ENCODE data around the gene PGAM1. TPM values are rescaled to one million over a fixed set of nuclear protein-coding genes. Genes with fewer than 3 reads are reported as not detected.
A peak's percentile ranks its signal among the peaks of the same experiment; 100 is the strongest.
"Not testable (repeated sequence)": the region's sequence is repeated elsewhere in the genome, so short reads cannot be mapped to it uniquely, and the experiment has no call there.

The PGAM1 gene
- total RNA-seq, 4 donors from 2014 or later, result 157 to 269 (median 191) TPM

GRCh38 chr10:97466755-97467154, 40.8 kb downstream of the PGAM1 start:
- intact Hi-C loops (cut with DNase I), result loop anchor here (5.0 kb wide), 1 partner anchor 86 kb away; no protein-coding TSS in a partner anchor
- Histone ChIP-seq H3K9me3 (no peaks in the 10 kb centered on the region), H3K27me3 (no peaks in the 10 kb centered on the region), H3K27ac (peak overlapping the region in 1 of 3 donors; percentile 38), H3K36me3 (peaks cover 72 to 74% of the 10 kb centered on the region in 2 donors), H3K4me3 (replicated peaks in 1 of 3) (no peak overlapping the region), H3K4me1 (no peaks in the 10 kb centered on the region)
- DNase-seq, result no peak
- whole genome bisulfite sequencing, 2 donors, result 91 to 97% methylated on average over 4 of the region's 4 CpGs
- no peak for TF ChIP-seq POLR2A (IDR thresholded peaks at IDR 0.05)
- no peak for TF ChIP-seq CTCF (IDR thresholded peaks at IDR 0.05)

GRCh38 chr10:97468162-97468561, 42.2 kb downstream of the PGAM1 start:
- H3K36me3 ChIP-seq, result peaks cover 60 to 62% of the 10 kb centered on the region in 2 donors
- WGBS, 2 donors, result 82 to 86% methylated on average over 3 of the region's 3 CpGs

GRCh38 chr10:97468781-97469180, 42.8 kb downstream of the PGAM1 start:
- H3K4me3 ChIP-seq (replicated peaks in 1 of 3); H3K4me1 ChIP-seq; H3K9me3 ChIP-seq; H3K27me3 ChIP-seq; DNase-seq; H3K27ac ChIP-seq: not testable (repeated sequence)
- 90 to 95% methylated on average over 11 of the region's 12 CpGs for WGBS, 2 donors
- intact Hi-C loops (cut with DNase I), result loop anchor here (5.0 kb wide), 1 partner anchor 84 kb away; no protein-coding TSS in a partner anchor
- peaks cover 58 to 64% of the 10 kb centered on the region in 2 donors for H3K36me3 ChIP-seq

More at GRCh38 chr10:97468162-97468561, 42.2 kb downstream of the PGAM1 start:
- intact Hi-C loops (cut with DNase I), result loop anchor here (5.0 kb wide), 1 partner anchor 84 kb away; no protein-coding TSS in a partner anchor
- Histone ChIP-seq H3K27ac (no peak overlapping the region), H3K4me3 (replicated peaks in 1 of 3) (no peak overlapping the region), H3K4me1 (no peaks in the 10 kb centered on the region), H3K9me3 (no peaks in the 10 kb centered on the region), H3K27me3 (no peaks in the 10 kb centered on the region)
- no peak for TF ChIP-seq POLR2A (IDR thresholded peaks at IDR 0.05)
- TF ChIP-seq CTCF (IDR thresholded peaks at IDR 0.05), result no peak
- no peak for DNase-seq

GRCh38 chr10:97474918-97475317, 48.9 kb downstream of the PGAM1 start:
- intact Hi-C loops (cut with DNase I), result no loop called here
- TF ChIP-seq POLR2A (IDR thresholded peaks at IDR 0.05), result no peak
- no peak for TF ChIP-seq CTCF (IDR thresholded peaks at IDR 0.05)
- Histone ChIP-seq H3K4me3 (replicated peaks in 1 of 3) (no peak overlapping the region), H3K36me3 (peaks cover 40 to 42% of the 10 kb centered on the region in 2 donors), H3K4me1 (no peaks in the 10 kb centered on the region), H3K27ac (no peak overlapping the region), H3K9me3 (no peaks in the 10 kb centered on the region), H3K27me3 (no peaks in the 10 kb centered on the region)
- WGBS, 2 donors, result 97% methylated on average over 4 of the region's 4 CpGs
- no peak for DNase-seq

GRCh38 chr10:97475936-97476594, 50.1 kb downstream of the PGAM1 start:
- intact Hi-C loops (cut with DNase I), result no loop called here
- 60 to 70% methylated on average over 2 of the region's 2 CpGs for WGBS, 2 donors
- Histone ChIP-seq H3K9me3 (no peaks in the 10 kb centered on the region), H3K27me3 (no peaks in the 10 kb centered on the region), H3K4me3 (replicated peaks in 1 of 3) (no peak overlapping the region), H3K4me1 (no peaks in the 10 kb centered on the region), H3K36me3 (peaks cover 43 to 44% of the 10 kb centered on the region in 2 donors), H3K27ac (no peak overlapping the region)
- no peak for DNase-seq
- TF ChIP-seq POLR2A (IDR thresholded peaks at IDR 0.05), result no peak

GRCh38 chr10:97479410-97479809, 53.4 kb downstream of the PGAM1 start:
- H3K4me1 ChIP-seq; intact Hi-C loops (cut with DNase I); DNase-seq; H3K4me3 ChIP-seq (replicated peaks in 1 of 3); H3K9me3 ChIP-seq; H3K27me3 ChIP-seq; H3K27ac ChIP-seq: not testable (repeated sequence)
- WGBS, 2 donors, result 93 to 97% methylated on average over 4 of the region's 4 CpGs
- H3K36me3 ChIP-seq, result peaks cover 41 to 48% of the 10 kb centered on the region in 2 donors

Measured in thyroid gland (tissue), 4 donors.